Glutamatergic neuron (in vitro differentiated cells): ENCODE results near the gene GABRB1. TPM values are rescaled to one million over a fixed set of nuclear protein-coding genes. Genes with fewer than 3 reads are reported as not detected.

ENCODE experiments used
- DNase-seq: peaks from one replicate; pipeline ENCODE4 v3.0.0; 2022
- H3K27ac Mint-ChIP-seq: one replicate; pipeline ENCODE4 v1.8.0; 2020; ENCODE audit warnings: mild to moderate bottlenecking, mixed read lengths, inconsistent platforms; ENCODE audit not compliant: unreplicated experiment
- H3K27me3 Mint-ChIP-seq: one replicate; pipeline ENCODE4 v1.8.0; 2020; ENCODE audit warnings: mild to moderate bottlenecking, moderate library complexity, mixed read lengths, inconsistent platforms; ENCODE audit not compliant: unreplicated experiment
- H3K36me3 Mint-ChIP-seq: one replicate; pipeline ENCODE4 v1.8.0; 2020; ENCODE audit warnings: mild to moderate bottlenecking, mixed read lengths, inconsistent platforms; ENCODE audit not compliant: unreplicated experiment
- H3K4me1 Mint-ChIP-seq: one replicate; pipeline ENCODE4 v1.8.0; 2020; ENCODE audit warnings: mild to moderate bottlenecking, low read depth, mixed read lengths, inconsistent platforms; ENCODE audit not compliant: unreplicated experiment
- H3K4me3 Mint-ChIP-seq: one replicate; pipeline ENCODE4 v1.8.0; 2020; ENCODE audit warnings: mild to moderate bottlenecking, mixed read lengths, inconsistent platforms; ENCODE audit not compliant: unreplicated experiment
- H3K9me3 Mint-ChIP-seq: one replicate; pipeline ENCODE4 v1.8.0; 2020; ENCODE audit warnings: mild to moderate bottlenecking, moderate library complexity, mixed read lengths, inconsistent platforms; ENCODE audit not compliant: unreplicated experiment
- total RNA-seq: library from RNA; stranded (reverse); fragmentation: NEBNext Ultra II Directional; extraction: Animal tissue kit (Norgen Biotek cat#: 25700); gene quantifications from one replicate; pipeline ENCODE4 v1.2.1, GENCODE V29; 2021; ENCODE audit not compliant: unreplicated experiment
- TF ChIP-seq, protein P1 (sequence below): fragments of 200-600 bp; sonication (generic); IDR thresholded peaks from one replicate; pipeline ENCODE4 v1.5.0; 2021; ENCODE audit not compliant: partially characterized antibody, unreplicated experiment

The GABRB1 gene
- total RNA-seq, 1 donor from 2014 or later = 4.9 TPM

DNA sequence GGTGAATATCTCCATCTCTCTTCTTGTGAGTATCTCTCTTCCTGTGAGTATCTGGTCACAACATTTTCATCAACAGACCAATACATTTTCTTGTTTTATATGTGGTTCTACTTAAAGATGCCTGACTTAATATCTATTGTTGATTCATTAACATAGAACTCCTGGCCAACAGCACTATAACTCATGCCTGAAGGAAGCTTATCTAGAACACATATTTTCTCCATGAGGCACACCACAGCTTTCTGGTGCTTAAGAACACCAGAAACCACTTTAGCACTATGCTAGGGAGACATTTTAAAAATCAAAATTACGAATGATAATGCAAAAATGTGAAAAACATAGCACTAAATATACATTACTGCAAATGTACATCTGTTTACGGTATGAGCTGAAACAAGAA, 190.4 kb downstream of the GABRB1 start:
- H3K9me3 Mint-ChIP-seq = no peaks in the 10 kb centered on the region
- H3K4me1 Mint-ChIP-seq = no peaks in the 10 kb centered on the region
- no peak overlapping the region for H3K27ac Mint-ChIP-seq
- no peak for DNase-seq
- TF ChIP-seq, protein P1, sequence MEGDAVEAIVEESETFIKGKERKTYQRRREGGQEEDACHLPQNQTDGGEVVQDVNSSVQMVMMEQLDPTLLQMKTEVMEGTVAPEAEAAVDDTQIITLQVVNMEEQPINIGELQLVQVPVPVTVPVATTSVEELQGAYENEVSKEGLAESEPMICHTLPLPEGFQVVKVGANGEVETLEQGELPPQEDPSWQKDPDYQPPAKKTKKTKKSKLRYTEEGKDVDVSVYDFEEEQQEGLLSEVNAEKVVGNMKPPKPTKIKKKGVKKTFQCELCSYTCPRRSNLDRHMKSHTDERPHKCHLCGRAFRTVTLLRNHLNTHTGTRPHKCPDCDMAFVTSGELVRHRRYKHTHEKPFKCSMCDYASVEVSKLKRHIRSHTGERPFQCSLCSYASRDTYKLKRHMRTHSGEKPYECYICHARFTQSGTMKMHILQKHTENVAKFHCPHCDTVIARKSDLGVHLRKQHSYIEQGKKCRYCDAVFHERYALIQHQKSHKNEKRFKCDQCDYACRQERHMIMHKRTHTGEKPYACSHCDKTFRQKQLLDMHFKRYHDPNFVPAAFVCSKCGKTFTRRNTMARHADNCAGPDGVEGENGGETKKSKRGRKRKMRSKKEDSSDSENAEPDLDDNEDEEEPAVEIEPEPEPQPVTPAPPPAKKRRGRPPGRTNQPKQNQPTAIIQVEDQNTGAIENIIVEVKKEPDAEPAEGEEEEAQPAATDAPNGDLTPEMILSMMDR = no peak
- no peak overlapping the region for H3K4me3 Mint-ChIP-seq
- H3K36me3 Mint-ChIP-seq = no peaks in the 10 kb centered on the region
- peaks cover 3% of the 10 kb centered on the region for H3K27me3 Mint-ChIP-seq

DNA sequence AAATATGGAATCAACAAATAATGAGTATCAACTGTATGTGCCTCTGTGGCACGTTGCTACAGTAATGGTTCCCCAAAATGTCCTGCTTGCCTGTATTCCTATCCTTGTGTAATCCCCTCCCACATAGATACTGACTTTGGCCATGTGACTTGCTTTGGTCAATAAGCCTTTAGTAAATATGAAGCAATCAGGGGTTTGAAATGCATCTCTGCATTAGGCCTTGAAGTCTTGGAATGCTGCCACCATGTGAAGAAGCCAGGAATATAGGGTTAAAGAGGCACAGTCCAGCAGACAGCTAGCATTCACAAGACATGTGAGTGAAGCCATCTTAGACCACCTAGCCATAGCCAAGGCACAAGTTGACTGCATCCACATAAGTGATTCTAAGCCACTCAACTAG, 190.9 kb downstream of the GABRB1 start:
- Mint-ChIP-seq H3K4me3 (no peak overlapping the region), H3K36me3 (no peaks in the 10 kb centered on the region), H3K9me3 (no peaks in the 10 kb centered on the region), H3K4me1 (no peaks in the 10 kb centered on the region), H3K27ac (no peak overlapping the region), H3K27me3 (peaks cover 3% of the 10 kb centered on the region)
- TF ChIP-seq, protein P1 = no peak
- DNase-seq = no peak

DNA sequence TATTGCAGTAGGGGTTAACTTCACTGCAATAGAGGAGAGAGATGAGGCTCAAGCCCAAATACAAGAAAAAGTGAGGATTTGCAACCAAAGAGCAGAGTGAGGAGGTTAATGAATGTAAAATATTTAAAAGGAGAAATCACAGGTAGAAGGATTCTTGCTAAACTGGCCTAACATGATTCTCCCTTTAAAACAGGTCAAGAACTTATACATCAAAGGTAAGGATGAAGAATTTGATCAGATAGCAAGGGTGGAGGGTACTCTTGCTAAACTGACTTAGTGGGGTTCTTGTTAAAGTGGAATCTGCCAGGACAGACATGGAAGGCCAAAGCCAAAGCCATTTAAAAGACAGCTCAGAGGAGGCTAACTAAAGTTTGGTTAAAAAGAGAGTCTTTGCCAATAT, 193.0 kb downstream of the GABRB1 start:
- peaks cover 3% of the 10 kb centered on the region for H3K27me3 Mint-ChIP-seq
- no peak overlapping the region for H3K4me3 Mint-ChIP-seq
- no peak overlapping the region for H3K27ac Mint-ChIP-seq
- no peak for DNase-seq
- no peaks in the 10 kb centered on the region for H3K4me1 Mint-ChIP-seq
- TF ChIP-seq, protein P1 = no peak
- H3K9me3 Mint-ChIP-seq = no peaks in the 10 kb centered on the region
- H3K36me3 Mint-ChIP-seq = no peaks in the 10 kb centered on the region

DNA sequence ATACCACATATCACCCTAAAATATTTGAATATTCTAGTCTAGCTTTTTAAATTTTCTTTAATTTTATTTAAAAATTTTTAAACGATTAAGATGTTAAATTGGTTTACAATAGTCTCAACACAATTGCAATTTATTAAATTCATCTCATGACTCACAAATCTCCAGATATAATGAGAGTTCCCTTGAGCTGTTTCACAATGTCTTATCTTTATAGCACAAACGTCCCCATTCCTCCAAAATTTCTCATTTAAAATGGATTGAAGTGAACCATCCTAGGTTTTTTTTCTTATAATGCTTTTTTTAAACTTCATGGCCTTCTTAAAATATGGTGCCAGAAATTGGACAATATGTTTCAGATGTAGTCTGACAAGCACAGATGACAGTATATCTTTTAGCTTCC, 204.4 kb downstream of the GABRB1 start:
- peaks cover 1% of the 10 kb centered on the region for H3K4me1 Mint-ChIP-seq
- no peaks in the 10 kb centered on the region for H3K36me3 Mint-ChIP-seq
- H3K27me3 Mint-ChIP-seq = no peaks in the 10 kb centered on the region
- H3K9me3 Mint-ChIP-seq = no peaks in the 10 kb centered on the region
- no peak for DNase-seq
- no peak overlapping the region for H3K27ac Mint-ChIP-seq
- TF ChIP-seq, protein P1 = no peak
- H3K4me3 Mint-ChIP-seq = no peak overlapping the region

DNA sequence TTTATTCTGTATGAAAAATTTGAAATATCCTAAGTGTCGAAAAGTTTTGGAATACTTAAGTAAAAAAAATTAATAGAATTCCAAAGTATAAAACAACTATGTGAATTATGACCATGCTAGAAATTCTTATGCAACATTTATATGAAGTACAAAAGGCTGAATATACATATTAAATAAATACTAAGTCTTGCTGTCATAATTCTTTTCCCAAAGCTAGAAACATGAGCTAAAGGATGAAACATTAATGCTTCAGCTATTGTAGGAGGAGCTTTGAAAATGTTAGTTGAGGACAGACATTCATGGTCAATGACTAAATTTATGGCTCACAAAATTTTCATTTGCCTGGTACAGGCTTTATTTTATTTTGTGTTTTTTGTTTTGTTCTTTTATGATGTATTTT, 207.3 kb downstream of the GABRB1 start:
- no peak overlapping the region for H3K4me3 Mint-ChIP-seq
- no peaks in the 10 kb centered on the region for H3K36me3 Mint-ChIP-seq
- TF ChIP-seq, protein P1 = no peak
- H3K27me3 Mint-ChIP-seq = no peaks in the 10 kb centered on the region
- no peaks in the 10 kb centered on the region for H3K9me3 Mint-ChIP-seq
- H3K27ac Mint-ChIP-seq = no peak overlapping the region
- H3K4me1 Mint-ChIP-seq = peaks cover 1% of the 10 kb centered on the region
- DNase-seq = no peak
